GM12875 (cell line): ENCODE results near the gene ADIPOR1.
"Not testable (repeated sequence)": the region's sequence is repeated elsewhere in the genome, so short reads cannot be mapped to it uniquely, and the experiment has no call there.

Source experiments
- H3K4me3 ChIP-seq: one replicate; pipeline ENCODE4 v1.5.1; 2011; ENCODE audit warnings: low read depth, low read length, control low read depth
- CTCF ChIP-seq: IDR thresholded peaks from 2 replicates; pipeline ENCODE4 v1.5.1; 2011; ENCODE audit warnings: low read depth, mild to moderate bottlenecking, control low read depth, inconsistent platforms, low read length, moderate library complexity, borderline replicate concordance; ENCODE audit not compliant: insufficient read depth

ADIPOR1 gene

DNA sequence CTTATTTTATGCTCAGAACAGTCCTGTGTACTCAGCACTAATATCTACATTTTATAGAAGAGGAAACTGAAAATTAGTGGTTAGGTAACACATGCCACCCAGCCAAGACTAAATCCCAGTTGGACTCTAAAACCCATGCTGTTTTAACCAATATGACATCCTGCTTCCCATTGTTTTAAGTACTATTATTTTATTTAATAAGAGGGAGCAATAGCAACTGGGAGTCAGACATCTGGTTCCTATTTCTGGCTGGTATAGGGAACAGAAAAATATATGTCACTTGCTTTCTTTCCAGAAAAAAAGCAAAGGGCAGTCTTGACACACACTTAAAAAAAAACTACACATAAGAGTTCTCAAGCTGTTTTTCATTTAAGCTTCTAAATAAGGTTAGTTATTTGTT, 43.0 kb downstream of the ADIPOR1 start:
- H3K4me3 ChIP-seq, result no peak overlapping the region
- no peak for TF ChIP-seq CTCF

GRCh38 chr1:202912476-202912875, 45.6 kb downstream of the ADIPOR1 start:
- H3K4me3 ChIP-seq, result not testable (repeated sequence)

GRCh38 chr1:202909494-202909893, 48.6 kb downstream of the ADIPOR1 start:
- no peak for TF ChIP-seq CTCF
- no peak overlapping the region for H3K4me3 ChIP-seq

DNA sequence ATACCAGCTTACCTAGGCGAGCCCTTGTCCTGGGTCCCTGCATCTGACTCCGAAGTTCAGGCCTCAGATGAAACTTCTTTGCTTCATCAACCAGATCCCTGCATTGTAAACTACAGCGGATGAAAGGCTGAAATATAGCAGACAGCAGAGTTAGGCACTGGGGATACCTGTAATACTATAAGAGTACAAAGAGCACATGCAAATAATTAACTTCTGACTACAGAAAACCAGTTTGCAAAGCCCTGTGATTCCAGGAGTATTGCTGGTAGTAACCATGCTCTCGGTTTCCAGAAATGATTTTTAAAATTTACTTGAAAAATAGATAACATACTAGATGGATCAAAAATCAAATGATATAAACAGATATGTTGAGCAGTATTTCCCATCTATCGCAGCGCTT, 49.1 kb downstream of the ADIPOR1 start:
- H3K4me3 ChIP-seq, result no peak overlapping the region
- no peak for TF ChIP-seq CTCF

- no peak for TF ChIP-seq CTCF
- H3K4me3 ChIP-seq, result no peak overlapping the region
Observed at GRCh38 chr1:202905331-202905730, 52.8 kb downstream of the ADIPOR1 start.

DNA sequence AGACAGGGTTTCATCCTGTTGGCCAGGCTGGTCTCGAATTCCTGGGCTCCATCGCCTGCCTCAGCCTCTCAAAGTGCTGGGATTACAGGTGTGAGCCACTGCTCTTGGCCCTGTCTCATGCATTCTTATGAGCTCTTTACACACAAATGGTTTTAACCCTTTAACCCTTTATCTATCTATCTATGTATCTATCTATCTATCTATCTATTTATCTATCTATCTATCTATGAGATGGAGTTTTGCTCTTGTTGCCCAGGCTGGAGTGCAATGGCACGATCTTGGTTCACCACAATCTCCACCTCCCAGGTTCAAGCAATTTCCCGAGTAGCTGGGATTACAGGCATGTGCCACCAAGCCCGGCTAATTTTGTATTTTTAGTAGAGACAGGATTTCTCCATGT, 54.3 kb downstream of the ADIPOR1 start:
- not testable (repeated sequence) for H3K4me3 ChIP-seq

DNA sequence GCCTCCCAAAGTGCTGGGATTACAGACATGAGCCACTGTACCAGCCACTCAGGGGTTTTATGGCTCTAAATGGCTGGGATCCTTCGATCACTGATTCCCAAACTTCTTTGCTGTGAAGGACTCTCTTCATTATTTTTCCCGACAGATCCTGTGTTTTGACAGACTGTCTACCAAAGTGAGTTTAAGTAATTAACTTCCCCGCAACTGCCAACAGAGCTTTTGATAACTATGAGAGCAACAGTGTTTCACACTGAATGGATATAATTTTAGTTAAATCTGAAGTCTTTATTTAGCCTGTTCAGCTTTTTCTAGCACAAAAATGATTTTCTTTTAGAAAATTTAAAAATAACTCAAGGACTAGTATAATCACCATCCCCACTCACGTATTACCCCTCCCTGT, 56.6 kb downstream of the ADIPOR1 start:
- TF ChIP-seq CTCF, result no peak
- H3K4me3 ChIP-seq, result no peak overlapping the region

DNA sequence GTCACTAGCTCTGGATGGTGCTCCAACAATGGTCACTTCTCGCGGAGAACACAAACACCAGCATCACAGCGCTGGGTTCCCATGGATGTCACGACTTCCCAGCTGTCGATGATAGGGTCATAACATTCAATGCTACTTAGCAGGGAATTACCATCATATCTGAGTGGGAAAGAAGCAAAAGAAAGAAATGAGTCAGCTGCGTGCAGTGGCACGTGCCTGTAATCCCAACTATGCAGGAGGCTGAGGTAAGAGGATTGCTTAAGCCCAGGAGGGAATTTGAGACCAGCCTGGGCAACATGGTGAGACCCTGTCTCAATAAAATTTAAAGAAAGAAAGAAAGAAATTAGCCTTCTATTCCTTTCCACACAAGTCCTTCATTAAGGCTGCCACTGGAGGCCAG, 65.6 kb downstream of the ADIPOR1 start:
- TF ChIP-seq CTCF, result no peak
- no peak overlapping the region for H3K4me3 ChIP-seq
